Stimulated activated CD8-positive, alpha-beta memory T cell treated with anti-CD3 and anti-CD28 coated beads, Interleukin-7, amount 100 ng/mL, for 4 hours (primary cell): ENCODE data around the gene LRCH2.
"Not testable (repeated sequence)": the region's sequence is repeated elsewhere in the genome, so short reads cannot be mapped to it uniquely, and the experiment has no call there.

Source experiments
- DNase-seq, 2 donors: peaks; one replicate each; pipeline ENCODE4 v3.0.0-alpha.2; 2020; ENCODE audit warnings: low read depth in 2 of 2

The LRCH2 gene

GRCh38 chrX:115233497-115234455 is at the start of gene LRCH2:
Gene LRCH2 (minus strand): TSS chrX:115234096. CDS start chrX:115234041, 55 bp downstream.
- DNase-seq: no peak

GRCh38 chrX:115269051-115269683 is 35.3 kb upstream of the LRCH2 start:
- DNase-seq: no peak

- DNase-seq: no peak
These were observed 34.5 kb upstream of the LRCH2 start for GRCh38 chrX:115268421-115268820.

DNA sequence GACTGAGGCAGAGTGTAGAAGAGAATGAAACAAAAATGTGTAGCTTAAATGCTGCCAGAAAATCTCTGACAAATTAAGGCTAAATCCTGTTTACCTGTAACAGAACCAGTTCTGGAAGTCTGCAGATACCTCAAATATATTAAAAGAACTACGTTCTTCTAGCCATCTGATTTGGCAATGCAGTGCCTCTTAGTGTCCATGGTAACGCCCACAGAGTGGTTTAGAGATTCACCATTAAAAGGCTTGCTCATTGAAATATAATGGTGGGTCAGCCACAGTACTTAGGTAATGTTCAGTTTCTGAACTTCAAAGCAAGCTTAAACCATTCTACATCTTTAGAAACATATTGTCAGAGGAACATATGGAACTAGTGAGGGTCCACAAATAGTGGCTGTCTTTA is 32.4 kb upstream of the LRCH2 start:
- no peak for DNase-seq

DNA sequence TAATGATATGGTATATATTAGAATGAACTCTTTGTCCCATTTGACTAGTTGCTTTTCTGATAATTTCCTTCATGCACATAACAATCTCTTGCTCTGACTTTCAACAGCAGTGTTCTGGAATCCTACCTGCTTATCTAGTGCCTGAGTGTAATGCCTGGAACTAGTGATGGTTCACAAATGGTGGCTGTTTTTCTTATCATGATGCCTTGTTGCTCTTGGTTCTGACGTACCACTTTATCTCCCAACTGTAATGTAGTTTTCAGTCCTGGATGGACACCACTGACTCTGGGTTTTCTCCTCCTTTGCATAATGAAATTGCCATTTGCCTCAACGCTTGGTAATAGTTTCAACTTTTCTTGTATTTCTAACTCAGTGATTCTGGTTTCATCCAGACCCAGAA is 30.1 kb upstream of the LRCH2 start:
- no peak for DNase-seq

GRCh38 chrX:115261148-115261547 is 27.3 kb upstream of the LRCH2 start:
- DNase-seq: no peak

- DNase-seq: no peak
These were observed 26.4 kb upstream of the LRCH2 start for GRCh38 chrX:115260330-115260729.

GRCh38 chrX:115259238-115259875 is 25.5 kb upstream of the LRCH2 start:
- DNase-seq: no peak

- no peak for DNase-seq
These were observed 23.8 kb upstream of the LRCH2 start for GRCh38 chrX:115257711-115258110.

DNA sequence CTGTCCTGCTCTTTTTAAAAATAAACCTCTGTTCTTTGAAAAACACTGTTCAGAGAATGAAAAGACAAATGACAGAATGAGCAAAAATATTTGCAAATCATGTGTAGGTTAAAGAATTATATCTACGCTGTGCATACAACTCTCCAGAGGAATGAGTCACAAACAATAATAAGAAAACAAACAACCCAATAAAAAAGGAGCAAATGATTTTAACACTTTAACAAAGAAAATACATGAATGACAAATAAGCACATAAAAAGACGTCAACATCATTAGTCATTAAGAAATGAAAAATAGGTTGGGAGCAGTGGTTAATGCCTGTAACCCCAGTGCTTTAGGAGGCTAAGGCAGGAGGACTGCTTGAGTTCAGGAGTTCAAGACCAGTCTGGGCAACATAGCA is 21.1 kb upstream of the LRCH2 start:
- DNase-seq: no peak

GRCh38 chrX:115251458-115252233 is 17.8 kb upstream of the LRCH2 start:
- DNase-seq: no peak

GRCh38 chrX:115237056-115237455 is 3.2 kb upstream of the LRCH2 start:
- no peak for DNase-seq

- DNase-seq: no peak
These were observed 2.7 kb upstream of the LRCH2 start for GRCh38 chrX:115236560-115236959.

DNA sequence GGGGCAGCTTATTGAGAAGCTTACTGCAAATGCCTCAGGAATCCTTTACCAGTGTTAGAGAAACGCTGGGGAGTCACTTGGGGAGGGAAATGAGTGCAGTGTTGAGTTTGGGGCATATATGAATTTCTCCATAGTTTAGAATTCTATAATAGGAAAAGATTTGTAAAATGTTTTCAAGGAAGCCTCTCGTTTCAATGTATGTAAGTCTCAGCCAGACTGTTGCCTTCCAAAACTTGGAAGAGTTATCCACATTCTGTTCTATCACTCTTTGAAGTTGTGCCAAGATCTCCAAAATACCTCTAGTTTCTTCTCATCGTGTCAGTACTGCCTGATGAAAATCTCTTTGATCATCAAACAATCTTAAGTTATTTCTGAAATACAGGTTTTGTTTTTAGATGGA is 565 bp upstream of the LRCH2 start:
- no peak for DNase-seq

DNA sequence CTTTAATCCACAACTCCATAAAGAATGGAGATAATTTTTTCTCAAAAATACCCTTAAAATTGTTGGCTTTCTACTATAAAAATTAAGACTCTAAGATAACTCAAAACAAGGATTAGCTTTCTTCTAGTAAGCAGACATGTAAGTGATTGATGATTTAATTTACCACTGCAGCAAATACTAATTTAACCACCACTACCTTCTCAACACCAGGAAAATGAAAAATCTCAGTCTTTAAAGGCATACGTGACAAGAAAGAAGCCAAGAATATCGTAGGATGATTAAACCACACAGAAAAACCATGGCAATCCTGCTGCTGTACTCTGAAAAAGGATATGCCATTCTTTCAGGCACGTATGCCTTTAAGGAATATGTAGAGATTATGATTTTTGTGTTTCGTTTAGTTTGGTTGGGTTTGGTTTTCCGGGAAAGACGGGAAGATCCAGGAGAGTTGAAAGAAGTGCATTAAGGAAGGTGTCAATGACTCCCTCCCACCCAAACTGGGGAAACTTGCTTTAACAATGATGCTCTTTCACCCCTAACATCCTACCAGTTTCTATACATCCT is 881 bp downstream of the LRCH2 start:
- no peak for DNase-seq

DNA sequence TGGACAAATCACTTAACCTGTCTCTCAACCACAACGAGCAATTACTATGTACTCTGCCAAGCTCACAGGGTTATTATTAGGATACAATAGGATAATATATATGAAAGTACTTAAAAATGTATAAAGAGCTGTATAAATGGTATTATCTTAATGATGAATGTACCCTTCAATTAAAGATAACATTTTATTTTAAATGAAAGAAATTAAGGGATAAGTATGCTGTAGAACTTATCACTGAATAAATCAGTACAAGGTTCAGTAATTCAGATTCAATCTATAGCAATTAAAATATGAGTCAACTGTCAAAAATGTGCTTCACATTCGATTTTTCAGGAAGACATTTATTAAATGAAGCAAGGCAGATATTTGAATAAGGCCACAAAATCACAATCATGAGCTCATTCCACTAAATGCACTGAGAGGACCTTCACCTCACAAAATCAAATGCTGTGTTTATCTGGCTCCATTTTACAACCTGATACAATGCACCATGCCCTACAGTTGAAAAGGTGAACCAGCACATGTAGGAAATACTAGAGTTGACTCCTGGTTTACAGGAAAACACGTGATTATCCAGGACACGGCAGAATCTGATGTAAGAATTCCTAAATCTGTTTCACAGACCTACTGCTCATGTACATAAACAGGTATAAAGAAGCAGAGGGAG is 4.4 kb downstream of the LRCH2 start:
- DNase-seq: no peak

DNA sequence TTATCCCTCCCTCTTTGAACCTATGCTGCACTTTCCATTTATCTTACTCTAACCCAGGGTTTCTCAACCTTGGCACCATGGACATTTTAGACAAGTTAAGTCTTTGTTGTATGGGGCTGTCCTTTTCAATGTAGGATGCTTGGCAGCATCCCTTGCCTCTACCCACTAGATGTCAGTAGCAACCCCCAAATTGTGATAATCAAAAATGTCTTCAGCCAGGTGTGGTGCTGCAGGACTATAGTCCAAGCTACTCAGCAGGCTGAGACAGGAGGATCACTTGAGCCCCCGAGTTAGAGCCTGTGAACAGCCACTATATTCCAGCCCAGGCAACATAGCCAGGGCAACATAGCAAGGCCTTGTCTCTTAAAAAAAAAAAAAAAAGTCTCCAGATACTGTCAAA is 7.0 kb downstream of the LRCH2 start:
- DNase-seq: no peak

- DNase-seq: not testable (repeated sequence)
These were observed 16.6 kb downstream of the LRCH2 start for GRCh38 chrX:115217346-115217745.

GRCh38 chrX:115214605-115215004 is 19.3 kb downstream of the LRCH2 start:
- DNase-seq: no peak

GRCh38 chrX:115214151-115214550 is 19.7 kb downstream of the LRCH2 start:
- DNase-seq: no peak

- not testable (repeated sequence) for DNase-seq
These were observed 24.3 kb downstream of the LRCH2 start for GRCh38 chrX:115209547-115209946.
